T-helper 1 cell treated with Interleukin-12 subunit alpha and Interleukin-12 subunit beta and Interleukin-4 antibody, amounts not matched to agents 30 μg/mL and 1 μg/mL, for 36 hours (primary cell): ENCODE data around the gene NRDC.
"Not testable (repeated sequence)": the region's sequence is repeated elsewhere in the genome, so short reads cannot be mapped to it uniquely, and the experiment has no call there.

Source experiments
- H3K27ac Mint-ChIP-seq: one replicate; pipeline ENCODE4 v1.8.0; 2021; ENCODE audit warnings: mild to moderate bottlenecking, mixed read lengths
- H3K27me3 Mint-ChIP-seq: one replicate; pipeline ENCODE4 v1.8.0; 2021; ENCODE audit warnings: low read depth, mixed read lengths
- H3K36me3 Mint-ChIP-seq: one replicate; pipeline ENCODE4 v1.8.0; 2021; ENCODE audit warnings: low read depth, mixed read lengths
- H3K4me1 Mint-ChIP-seq: one replicate; pipeline ENCODE4 v1.8.0; 2021; ENCODE audit warnings: low read depth, mixed read lengths
- H3K4me3 Mint-ChIP-seq: one replicate; pipeline ENCODE4 v1.8.0; 2021; ENCODE audit warnings: mild to moderate bottlenecking, moderate library complexity, mixed read lengths
- H3K9me3 Mint-ChIP-seq: one replicate; pipeline ENCODE4 v1.8.0; 2021; ENCODE audit warnings: mixed read lengths

NRDC gene

DNA sequence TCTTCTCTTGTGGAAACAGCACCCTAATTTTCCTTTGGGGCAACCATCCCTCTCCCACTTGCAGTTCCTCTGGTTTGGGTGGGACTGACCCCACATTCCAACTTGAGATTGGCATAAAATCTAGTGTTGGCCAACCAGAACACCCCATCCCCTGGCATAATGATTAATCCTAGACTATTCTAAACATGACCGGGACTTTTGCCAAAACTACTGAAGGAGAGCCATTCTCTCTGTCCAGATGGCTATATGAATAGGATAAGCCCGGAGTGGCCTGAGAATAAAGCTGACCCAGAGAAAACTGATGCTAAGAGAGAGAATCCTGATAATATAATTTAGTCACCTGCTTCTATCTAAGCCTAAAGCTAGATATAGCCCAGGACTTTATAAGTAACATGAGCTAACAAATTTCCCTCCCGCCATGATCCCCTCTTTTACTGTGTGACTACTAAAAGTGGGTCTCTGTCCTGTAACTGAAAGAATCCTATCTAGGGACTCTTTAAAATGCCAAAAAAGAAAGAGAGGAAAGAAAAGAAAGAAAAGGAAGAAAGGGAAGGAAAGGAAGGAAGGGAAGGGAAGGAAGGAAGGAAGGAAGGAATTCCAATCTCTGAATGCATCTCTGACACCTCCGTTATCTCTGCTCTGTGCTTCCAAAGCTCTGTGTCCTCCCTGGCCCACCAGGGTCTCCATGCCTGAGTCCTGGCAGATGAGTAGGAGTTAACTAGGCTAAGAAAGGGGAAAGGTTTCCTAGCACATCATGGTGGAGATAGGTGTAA is 28.0 kb upstream of the NRDC start:
- Mint-ChIP-seq H3K27ac (no peak overlapping the region), H3K4me1 (peaks cover 2% of the 10 kb centered on the region), H3K27me3 (peaks cover 5% of the 10 kb centered on the region), H3K4me3 (no peak overlapping the region), H3K36me3 (no peaks in the 10 kb centered on the region), H3K9me3 (no peaks in the 10 kb centered on the region)

DNA sequence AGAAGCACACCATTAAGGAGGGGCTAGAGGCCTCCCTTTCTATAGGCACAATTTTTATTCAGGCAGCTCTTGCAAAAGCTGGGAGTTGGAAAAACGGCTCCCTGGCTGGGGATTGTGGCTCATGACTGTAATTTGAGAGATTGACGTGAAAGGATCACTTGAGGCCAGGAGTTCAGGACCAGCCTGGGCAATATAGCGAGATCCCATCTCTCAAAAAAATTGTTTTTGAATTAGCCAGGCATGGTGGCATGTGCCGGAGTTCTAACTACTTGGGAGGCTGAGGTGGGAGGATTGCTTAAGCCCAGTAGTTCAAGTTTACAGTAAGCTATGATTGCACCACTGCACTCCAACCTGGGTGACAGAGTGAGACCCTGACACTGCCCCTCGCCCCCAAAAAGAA is 23.9 kb upstream of the NRDC start:
- Mint-ChIP-seq H3K4me1 (peaks cover 2% of the 10 kb centered on the region), H3K9me3 (no peaks in the 10 kb centered on the region), H3K36me3 (no peaks in the 10 kb centered on the region), H3K27ac (no peak overlapping the region), H3K27me3 (peaks cover 11% of the 10 kb centered on the region), H3K4me3 (no peak overlapping the region)

- Mint-ChIP-seq H3K4me1 (peaks cover 3% of the 10 kb centered on the region), H3K27me3 (peaks cover 17% of the 10 kb centered on the region), H3K36me3 (no peaks in the 10 kb centered on the region), H3K4me3 (no peak overlapping the region), H3K27ac (no peak overlapping the region), H3K9me3 (no peaks in the 10 kb centered on the region)
These were observed 22.6 kb upstream of the NRDC start for GRCh38 chr1:51901151-51901550.

DNA sequence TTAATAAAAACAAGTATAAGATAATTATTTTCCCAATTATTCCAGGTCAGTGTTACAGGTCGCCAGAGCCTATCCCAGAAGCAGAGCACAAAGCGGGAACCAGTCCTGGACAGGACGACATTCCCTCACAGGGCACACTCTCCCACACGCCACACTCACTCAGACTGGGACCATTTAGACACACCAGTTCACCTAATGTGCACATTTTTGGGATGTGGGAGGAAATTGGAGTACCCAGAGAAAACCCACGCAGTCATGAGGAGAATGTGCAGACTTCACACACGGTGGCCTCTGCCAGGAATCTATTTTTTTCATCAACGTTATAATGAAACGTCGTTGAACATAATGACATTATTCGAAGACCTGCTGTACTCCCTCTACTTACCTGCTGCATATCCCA is 20.5 kb upstream of the NRDC start:
- peaks cover 31% of the 10 kb centered on the region for H3K27me3 Mint-ChIP-seq
- H3K9me3 Mint-ChIP-seq: no peaks in the 10 kb centered on the region
- peaks cover 3% of the 10 kb centered on the region for H3K4me1 Mint-ChIP-seq
- H3K36me3 Mint-ChIP-seq: no peaks in the 10 kb centered on the region
- H3K27ac Mint-ChIP-seq: no peak overlapping the region
- no peak overlapping the region for H3K4me3 Mint-ChIP-seq

GRCh38 chr1:51898090-51898734 is 19.7 kb upstream of the NRDC start:
- Mint-ChIP-seq H3K27ac (no peak overlapping the region), H3K36me3 (no peaks in the 10 kb centered on the region), H3K4me1 (peaks cover 3% of the 10 kb centered on the region), H3K9me3 (no peaks in the 10 kb centered on the region), H3K27me3 (peaks cover 38% of the 10 kb centered on the region), H3K4me3 (no peak overlapping the region)

DNA sequence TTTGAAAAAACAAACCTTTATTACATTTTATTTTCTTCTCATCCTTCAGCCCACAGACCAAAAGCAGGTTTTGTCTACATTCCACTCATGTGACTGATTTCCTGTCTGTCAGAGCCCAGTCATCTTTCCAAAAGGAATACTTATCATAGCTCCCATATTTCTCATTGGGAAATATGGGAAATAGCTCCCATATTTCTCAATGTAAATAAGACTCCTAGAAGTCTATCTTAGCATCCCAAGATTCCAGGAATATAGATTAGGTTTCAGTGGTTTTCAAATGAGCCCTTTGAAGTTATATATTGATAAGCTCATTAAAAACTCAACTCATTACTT is 19.1 kb upstream of the NRDC start:
- peaks cover 3% of the 10 kb centered on the region for H3K4me1 Mint-ChIP-seq
- H3K36me3 Mint-ChIP-seq: no peaks in the 10 kb centered on the region
- no peaks in the 10 kb centered on the region for H3K9me3 Mint-ChIP-seq
- H3K27me3 Mint-ChIP-seq: peaks cover 43% of the 10 kb centered on the region
- H3K27ac Mint-ChIP-seq: no peak overlapping the region
- H3K4me3 Mint-ChIP-seq: no peak overlapping the region

GRCh38 chr1:51894748-51895147 is 16.2 kb upstream of the NRDC start:
- not testable (repeated sequence) for H3K4me3 Mint-ChIP-seq, H3K9me3 Mint-ChIP-seq, H3K36me3 Mint-ChIP-seq, H3K4me1 Mint-ChIP-seq, H3K27ac Mint-ChIP-seq
- peaks cover 61% of the 10 kb centered on the region for H3K27me3 Mint-ChIP-seq

- Mint-ChIP-seq H3K4me3 (no peak overlapping the region), H3K4me1 (peaks cover 26% of the 10 kb centered on the region), H3K9me3 (no peaks in the 10 kb centered on the region), H3K27ac (no peak overlapping the region), H3K36me3 (peaks cover 8% of the 10 kb centered on the region), H3K27me3 (peaks cover 11% of the 10 kb centered on the region)
These were observed 265 bp downstream of the NRDC start for GRCh38 chr1:51878308-51878615.

- H3K27ac Mint-ChIP-seq: no peak overlapping the region
- H3K27me3 Mint-ChIP-seq: peaks cover 5% of the 10 kb centered on the region
- H3K4me3 Mint-ChIP-seq: no peak overlapping the region
- peaks cover 8% of the 10 kb centered on the region for H3K36me3 Mint-ChIP-seq
- peaks cover 26% of the 10 kb centered on the region for H3K4me1 Mint-ChIP-seq
- H3K9me3 Mint-ChIP-seq: no peaks in the 10 kb centered on the region
These were observed 856 bp downstream of the NRDC start for GRCh38 chr1:51877434-51878307.

DNA sequence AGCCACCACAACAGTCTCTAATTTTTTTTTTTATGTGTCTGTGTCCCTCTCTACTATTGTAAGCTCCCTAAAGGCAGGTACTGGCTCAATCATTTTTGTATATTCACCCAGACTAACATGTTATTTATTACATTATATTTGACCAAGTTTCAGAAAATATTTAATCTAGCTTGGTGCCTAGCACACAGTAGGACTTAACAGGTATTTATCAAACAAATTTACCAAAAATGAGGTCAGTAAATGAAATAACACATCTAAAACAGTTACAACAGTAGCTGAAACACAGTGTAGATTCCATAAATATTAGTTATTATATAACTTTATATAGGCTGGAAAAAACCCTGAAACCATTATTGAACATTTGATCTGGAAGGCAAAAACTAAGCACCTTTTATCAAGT is 2.7 kb downstream of the NRDC start:
- no peak overlapping the region for H3K27ac Mint-ChIP-seq
- no peaks in the 10 kb centered on the region for H3K27me3 Mint-ChIP-seq
- no peaks in the 10 kb centered on the region for H3K9me3 Mint-ChIP-seq
- peaks cover 38% of the 10 kb centered on the region for H3K4me1 Mint-ChIP-seq
- H3K4me3 Mint-ChIP-seq: peak overlapping the region; percentile 67
- H3K36me3 Mint-ChIP-seq: peaks cover 13% of the 10 kb centered on the region

DNA sequence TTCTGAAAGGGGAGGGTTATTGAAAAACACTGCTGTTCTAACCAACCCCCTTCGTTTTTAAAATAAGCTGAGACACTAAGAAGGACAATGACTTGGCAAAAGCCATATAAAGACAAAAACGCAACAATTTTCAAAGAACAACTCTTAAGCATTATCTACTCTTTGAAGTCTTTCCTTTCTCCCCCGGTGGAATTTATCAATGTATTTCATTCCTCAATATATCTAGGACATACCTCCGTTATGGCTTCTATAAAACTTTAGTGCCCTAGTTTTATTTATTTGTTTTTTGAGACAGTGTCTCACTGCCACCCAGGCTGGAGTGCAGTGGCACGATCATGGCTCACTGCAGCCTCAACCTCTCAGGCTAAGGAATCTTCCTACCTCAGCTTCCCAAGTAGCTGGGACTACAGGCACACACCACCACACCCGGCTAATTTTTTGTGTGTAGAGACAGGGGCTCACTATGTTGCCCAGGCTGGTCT is 3.2 kb downstream of the NRDC start:
- no peaks in the 10 kb centered on the region for H3K27me3 Mint-ChIP-seq
- H3K4me3 Mint-ChIP-seq: peak overlapping the region; percentile 67
- no peaks in the 10 kb centered on the region for H3K9me3 Mint-ChIP-seq
- peaks cover 40% of the 10 kb centered on the region for H3K4me1 Mint-ChIP-seq
- peak overlapping the region; percentile 43 for H3K27ac Mint-ChIP-seq
- H3K36me3 Mint-ChIP-seq: peaks cover 14% of the 10 kb centered on the region

DNA sequence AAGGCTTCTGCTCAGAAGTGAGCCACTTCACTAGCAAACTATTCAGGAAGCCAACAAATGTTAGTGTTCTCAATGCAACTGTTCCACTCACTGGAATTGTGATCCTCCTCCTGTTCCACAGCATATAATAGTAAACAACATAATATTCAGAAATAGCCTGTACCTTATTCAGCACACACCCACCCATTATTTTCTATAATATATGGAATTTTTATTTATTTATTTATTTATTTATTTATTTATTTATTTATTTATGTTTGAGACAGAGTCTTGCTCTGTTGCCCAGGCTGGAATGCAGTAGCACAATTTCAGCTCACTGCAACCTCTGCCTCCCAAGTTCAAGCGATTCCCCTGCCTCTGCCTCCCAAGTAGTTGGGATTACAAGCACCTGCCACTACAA is 5.3 kb downstream of the NRDC start:
- H3K4me1 Mint-ChIP-seq: peaks cover 44% of the 10 kb centered on the region
- H3K27me3 Mint-ChIP-seq, H3K9me3 Mint-ChIP-seq, H3K4me3 Mint-ChIP-seq, H3K27ac Mint-ChIP-seq: not testable (repeated sequence)
- H3K36me3 Mint-ChIP-seq: peaks cover 15% of the 10 kb centered on the region

GRCh38 chr1:51871351-51871975 is 7.1 kb downstream of the NRDC start:
- Mint-ChIP-seq H3K36me3 (peaks cover 18% of the 10 kb centered on the region), H3K4me3 (no peak overlapping the region), H3K27me3 (no peaks in the 10 kb centered on the region), H3K27ac (no peak overlapping the region), H3K9me3 (no peaks in the 10 kb centered on the region), H3K4me1 (peaks cover 48% of the 10 kb centered on the region)

DNA sequence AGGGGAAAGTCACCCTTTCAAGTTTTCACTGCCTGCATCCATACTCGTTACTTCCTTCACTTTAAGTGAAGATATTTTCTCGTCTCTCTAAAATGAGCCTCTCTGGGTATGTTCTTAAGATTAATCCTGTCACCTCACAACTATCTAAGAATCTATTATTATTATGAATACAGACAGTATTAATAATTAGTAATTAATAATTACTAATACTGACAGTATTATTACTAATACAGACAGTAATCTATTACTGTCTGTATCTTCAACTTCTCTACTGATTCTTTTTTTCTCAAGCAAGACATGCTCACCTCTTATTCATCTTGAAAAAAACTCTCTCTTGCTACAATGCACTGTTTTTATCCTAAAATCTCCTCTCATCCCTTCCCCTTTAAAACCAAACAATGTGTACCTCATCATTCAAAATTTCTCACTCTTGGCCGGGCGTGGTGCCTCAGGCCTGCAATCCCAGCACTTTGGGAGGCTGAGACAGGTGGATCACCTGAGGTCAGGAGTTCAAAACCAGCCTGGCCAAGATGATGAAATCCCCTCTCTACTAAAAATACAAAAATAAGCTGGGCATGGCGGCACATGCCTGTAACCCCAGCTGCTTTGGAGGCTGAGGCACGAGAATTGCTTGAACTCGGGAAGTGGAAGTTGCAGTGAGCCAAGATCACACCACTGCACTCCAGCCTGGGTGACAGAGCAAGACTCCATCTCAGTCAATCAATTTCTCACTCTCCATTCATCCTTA is 7.8 kb downstream of the NRDC start:
- Mint-ChIP-seq H3K9me3 (no peaks in the 10 kb centered on the region), H3K27ac (no peak overlapping the region), H3K27me3 (no peaks in the 10 kb centered on the region), H3K36me3 (peaks cover 20% of the 10 kb centered on the region), H3K4me3 (no peak overlapping the region), H3K4me1 (peaks cover 48% of the 10 kb centered on the region)
